Ecto neural progenitor cell (in vitro differentiated cells): ENCODE data around the gene GLI3.

Source experiments
- DNase-seq: peaks from one replicate; pipeline ENCODE4 v3.0.0-alpha.2; 2018; ENCODE audit warnings: low spot score

The GLI3 gene

GRCh38 chr7:41998041-41998440 lies 239.0 kb downstream of the GLI3 start:
- DNase-seq: no peak

- DNase-seq: no peak
Observed at GRCh38 chr7:41997151-41997550, 239.9 kb downstream of the GLI3 start.

- no peak for DNase-seq
Observed at GRCh38 chr7:41996381-41997035, 240.5 kb downstream of the GLI3 start.

- DNase-seq: no peak
Observed at GRCh38 chr7:41995632-41996271, 241.3 kb downstream of the GLI3 start.

GRCh38 chr7:41994746-41995110 lies 242.3 kb downstream of the GLI3 start:
- no peak for DNase-seq

- DNase-seq: no peak
Observed at GRCh38 chr7:41994036-41994745, 242.8 kb downstream of the GLI3 start.

GRCh38 chr7:41992881-41993867 lies 243.8 kb downstream of the GLI3 start:
- no peak for DNase-seq

GRCh38 chr7:41984888-41985287 lies 252.1 kb downstream of the GLI3 start:
- DNase-seq: no peak

GRCh38 chr7:41981046-41982040 lies 255.7 kb downstream of the GLI3 start:
- DNase-seq: no peak

GRCh38 chr7:41979834-41980307 lies 257.1 kb downstream of the GLI3 start:
- DNase-seq: no peak

GRCh38 chr7:41978858-41979257 lies 258.2 kb downstream of the GLI3 start:
- no peak for DNase-seq

GRCh38 chr7:41977661-41978060 lies 259.3 kb downstream of the GLI3 start:
- no peak for DNase-seq

GRCh38 chr7:41977151-41977651 lies 259.8 kb downstream of the GLI3 start:
- DNase-seq: no peak

GRCh38 chr7:41976411-41976810 lies 260.6 kb downstream of the GLI3 start:
- no peak for DNase-seq

GRCh38 chr7:41975849-41976248 lies 261.2 kb downstream of the GLI3 start:
- no peak for DNase-seq

GRCh38 chr7:41974870-41975557 lies 262.0 kb downstream of the GLI3 start:
- DNase-seq: no peak

- no peak for DNase-seq
Observed at GRCh38 chr7:41973202-41973730, 263.7 kb downstream of the GLI3 start.

- DNase-seq: no peak
Observed at GRCh38 chr7:41972776-41973175, 264.2 kb downstream of the GLI3 start.

GRCh38 chr7:41972270-41972669 lies 264.7 kb downstream of the GLI3 start:
- no peak for DNase-seq
